Measurements from ENCODE around the gene FBXO3.

The FBXO3 gene

GRCh38 chr11:33696411-33696810 lies 77.9 kb downstream of the FBXO3 start:
- intact Hi-C loops (cut with DNase I), result loop anchor here (10.0 kb wide), 1 partner anchor 432 kb away; no protein-coding TSS in a partner anchor
- no peak for DNase-seq

GRCh38 chr11:33695051-33695566 lies 79.2 kb downstream of the FBXO3 start:
- no peak for DNase-seq
- intact Hi-C loops (cut with DNase I), result loop anchor here (10.0 kb wide), 1 partner anchor 430 kb away; no protein-coding TSS in a partner anchor

- DNase-seq, result no peak
- intact Hi-C loops (cut with DNase I), result loop anchor here (5.0 to 10.0 kb wide), 2 partner anchors 430 to 532 kb away; partner anchors contain the start of gene CSTF3
These were observed 79.8 kb downstream of the FBXO3 start for GRCh38 chr11:33694346-33695050.

GRCh38 chr11:33692541-33692940 lies 81.8 kb downstream of the FBXO3 start:
- no peak for DNase-seq
- intact Hi-C loops (cut with DNase I), result loop anchor here (5.0 to 10.0 kb wide), 2 partner anchors 428 to 530 kb away; partner anchors contain the start of gene CSTF3

GRCh38 chr11:33692013-33692504 lies 82.3 kb downstream of the FBXO3 start:
- peak in 41 of 42 donors; percentile 38 to 92 (median 71) for DNase-seq
- intact Hi-C loops (cut with DNase I), result loop anchor here (5.0 to 10.0 kb wide), 2 partner anchors 427 to 530 kb away; partner anchors contain the start of gene CSTF3

- intact Hi-C loops (cut with DNase I), result loop anchor here (5.0 to 10.0 kb wide), 2 partner anchors 426 to 529 kb away; partner anchors contain the start of gene CSTF3
- DNase-seq, result no peak
These were observed 83.1 kb downstream of the FBXO3 start for GRCh38 chr11:33691066-33691864.
